ENCODE data around the gene JAM2.

- TF ChIP-seq CTCF (IDR thresholded peaks at IDR 0.05 in 2 of 3, conservative IDR thresholded peaks at IDR 0.05 in 1 of 3; ENCODE audit: borderline replicate concordance in 1 of 3, insufficient read depth in 1 of 3, low read depth in 2 of 3, low read length in 2 of 3) (no peak), POLR2A (IDR thresholded peaks at IDR 0.05; ENCODE audit: borderline replicate concordance, extremely low read depth, insufficient read depth, insufficient read length) (no peak), EZH2phosphoT487 (IDR thresholded peaks at IDR 0.05; ENCODE audit: borderline replicate concordance) (no peak), SRF (IDR thresholded peaks at IDR 0.05; ENCODE audit: low read depth) (no peak), EZH2 (IDR thresholded peaks at IDR 0.05) (no peak), CEBPB (IDR thresholded peaks at IDR 0.05; ENCODE audit: low read depth) (no peak), POLR2AphosphoS5 (IDR thresholded peaks at IDR 0.05; ENCODE audit: low read depth, low read length) (no peak), ZNF274 (IDR thresholded peaks at IDR 0.05; ENCODE audit: low read depth, low read length) (no peak), REST (IDR thresholded peaks at IDR 0.05; ENCODE audit: low read depth) (no peak), RAD21 (IDR thresholded peaks at IDR 0.05; ENCODE audit: low read depth) (no peak), YY1 (IDR thresholded peaks at IDR 0.05; ENCODE audit: extremely low read depth, insufficient replicate concordance, low read depth, low read length) (no peak)
Measured at GRCh38 chr21:25710550-25710949, 71.5 kb downstream of the JAM2 start.

All from HCT116 (cell line).